ENCODE measurements around the gene C2CD3.
"Not testable (repeated sequence)": the region's sequence is repeated elsewhere in the genome, so short reads cannot be mapped to it uniquely, and the experiment has no call there.

The C2CD3 gene

GRCh38 chr11:74102321-74102720 lies 68.5 kb downstream of the C2CD3 start:
- no peak for DNase-seq

- DNase-seq = no peak
Observed at GRCh38 chr11:74100735-74101134, 70.1 kb downstream of the C2CD3 start.

- DNase-seq = no peak
Observed at GRCh38 chr11:74100231-74100630, 70.6 kb downstream of the C2CD3 start.

GRCh38 chr11:74097686-74098237 lies 73.0 kb downstream of the C2CD3 start:
- DNase-seq = no peak

GRCh38 chr11:74094393-74094792 lies 76.4 kb downstream of the C2CD3 start:
- DNase-seq = no peak

GRCh38 chr11:74092425-74092824 lies 78.4 kb downstream of the C2CD3 start:
- DNase-seq = no peak

GRCh38 chr11:74091549-74091948 lies 79.3 kb downstream of the C2CD3 start:
- no peak for DNase-seq

GRCh38 chr11:74090701-74091100 lies 80.1 kb downstream of the C2CD3 start:
- DNase-seq = peak in 1 of 6 experiments; percentile 2

GRCh38 chr11:74086242-74086884 lies 84.4 kb downstream of the C2CD3 start:
- DNase-seq = no peak

- no peak for DNase-seq
Observed at GRCh38 chr11:74085542-74085892, 85.3 kb downstream of the C2CD3 start.

GRCh38 chr11:74084796-74085541 lies 85.8 kb downstream of the C2CD3 start:
- DNase-seq = no peak

GRCh38 chr11:74083927-74084326 lies 86.9 kb downstream of the C2CD3 start:
- DNase-seq = not testable (repeated sequence)

GRCh38 chr11:74081428-74081827 lies 89.4 kb downstream of the C2CD3 start:
- no peak for DNase-seq

GRCh38 chr11:74077193-74077592 lies 93.6 kb downstream of the C2CD3 start:
- DNase-seq = no peak

GRCh38 chr11:74072721-74073120 lies 98.1 kb downstream of the C2CD3 start:
- DNase-seq = no peak

- no peak for DNase-seq
Observed at GRCh38 chr11:74072286-74072685, 98.5 kb downstream of the C2CD3 start.

GRCh38 chr11:74070723-74071492 lies 99.9 kb downstream of the C2CD3 start:
- DNase-seq = no peak

- no peak for DNase-seq
Observed at GRCh38 chr11:74069146-74070046, 101.4 kb downstream of the C2CD3 start.

- not testable (repeated sequence) for DNase-seq
Observed at GRCh38 chr11:74066663-74067062, 104.1 kb downstream of the C2CD3 start.

- not testable (repeated sequence) for DNase-seq
Observed at GRCh38 chr11:74065534-74065933, 105.3 kb downstream of the C2CD3 start.

- DNase-seq = not testable (repeated sequence)
Observed at GRCh38 chr11:74063628-74064027, 107.2 kb downstream of the C2CD3 start.

GRCh38 chr11:74061599-74061998 lies 109.2 kb downstream of the C2CD3 start:
- DNase-seq = not testable (repeated sequence)

Measured in stimulated activated naive CD4-positive, alpha-beta T cell (primary cell).